ENCODE data around the gene TMEM108.

Gene TMEM108

DNA sequence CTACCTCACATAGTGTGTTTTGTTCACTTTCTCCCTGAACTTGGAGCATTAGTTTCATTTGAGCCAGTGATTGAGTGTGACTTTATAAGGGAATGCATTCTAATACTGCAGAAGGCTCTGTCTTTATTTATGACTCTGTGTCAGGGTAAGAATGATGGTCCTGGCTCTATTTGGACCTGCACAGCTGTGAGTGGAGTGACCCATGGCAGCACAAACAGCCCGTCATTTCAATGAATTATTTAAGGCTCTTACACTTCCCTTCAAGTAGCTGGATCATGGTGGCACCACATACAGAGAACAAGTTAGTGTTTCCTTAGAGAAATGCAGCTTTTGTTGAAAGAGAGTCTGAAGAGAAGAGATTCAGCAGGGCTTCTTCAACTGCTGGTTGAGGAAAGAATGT, 16.4 kb downstream of the TMEM108 start:
- 75 to 100% methylated on average over 1 of the region's 1 CpG for WGBS, 2 experiments (ENCODE audit: insufficient coverage in 2 of 2)
- H3K4me3 ChIP-seq (ENCODE audit: extremely low read depth, insufficient read depth, low read length, poor library complexity, severe bottlenecking): no peak overlapping the region
- no peak overlapping the region for H3K27ac ChIP-seq (ENCODE audit: low read depth, low read length, severe bottlenecking)
- H3K9me3 ChIP-seq (ENCODE audit: control insufficient read depth, low read length): no peaks in the 10 kb centered on the region
- H3K4me1 ChIP-seq (ENCODE audit: control insufficient read depth, insufficient read depth, low read length, poor library complexity, severe bottlenecking): no peaks in the 10 kb centered on the region
- no peaks in the 10 kb centered on the region for H3K36me3 ChIP-seq (ENCODE audit: control insufficient read depth, insufficient read depth, low read length)

- H3K4me1 ChIP-seq (ENCODE audit: control insufficient read depth, insufficient read depth, low read length, poor library complexity, severe bottlenecking): no peaks in the 10 kb centered on the region
- no peaks in the 10 kb centered on the region for H3K36me3 ChIP-seq (ENCODE audit: control insufficient read depth, insufficient read depth, low read length)
- no peaks in the 10 kb centered on the region for H3K9me3 ChIP-seq (ENCODE audit: control insufficient read depth, low read length)
- no peak overlapping the region for H3K27ac ChIP-seq (ENCODE audit: low read depth, low read length, severe bottlenecking)
- WGBS, 2 experiments (ENCODE audit: insufficient coverage in 2 of 2): no CpG with 5 or more reads among the region's 1 CpG
- H3K4me3 ChIP-seq (ENCODE audit: extremely low read depth, insufficient read depth, low read length, poor library complexity, severe bottlenecking): no peak overlapping the region
Measured at GRCh38 chr3:133055339-133055738, 17.1 kb downstream of the TMEM108 start.

DNA sequence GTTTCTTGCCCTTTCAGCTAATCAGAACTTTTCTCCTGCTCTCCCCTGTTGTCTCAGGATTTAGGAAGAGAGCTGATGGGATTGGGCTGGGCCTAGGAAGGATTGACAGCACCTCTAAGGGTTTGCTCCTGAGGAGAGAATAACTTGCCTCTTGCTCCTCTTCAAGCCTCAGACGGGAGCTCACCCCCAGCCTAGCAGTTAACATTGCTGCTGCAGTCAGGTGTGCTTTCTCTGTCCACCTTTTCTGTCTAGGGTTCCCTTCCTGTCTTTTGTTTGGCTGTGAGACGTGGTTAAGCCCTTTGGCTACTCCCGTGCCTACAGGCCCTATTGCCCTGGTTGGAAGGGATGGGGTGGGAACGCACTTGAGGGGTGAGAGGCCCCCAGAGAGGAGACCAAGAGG, 20.1 kb downstream of the TMEM108 start:
- no peak overlapping the region for H3K4me3 ChIP-seq (ENCODE audit: extremely low read depth, insufficient read depth, low read length, poor library complexity, severe bottlenecking)
- H3K4me1 ChIP-seq (ENCODE audit: control insufficient read depth, insufficient read depth, low read length, poor library complexity, severe bottlenecking): no peaks in the 10 kb centered on the region
- no peaks in the 10 kb centered on the region for H3K9me3 ChIP-seq (ENCODE audit: control insufficient read depth, low read length)
- 76 to 100% methylated on average over 2 of the region's 4 CpGs for WGBS, 2 experiments (ENCODE audit: insufficient coverage in 2 of 2)
- no peaks in the 10 kb centered on the region for H3K36me3 ChIP-seq (ENCODE audit: control insufficient read depth, insufficient read depth, low read length)
- H3K27ac ChIP-seq (ENCODE audit: low read depth, low read length, severe bottlenecking): no peak overlapping the region

- Histone ChIP-seq H3K4me1 (ENCODE audit: control insufficient read depth, insufficient read depth, low read length, poor library complexity, severe bottlenecking) (no peaks in the 10 kb centered on the region), H3K27ac (ENCODE audit: low read depth, low read length, severe bottlenecking) (no peak overlapping the region), H3K36me3 (ENCODE audit: control insufficient read depth, insufficient read depth, low read length) (no peaks in the 10 kb centered on the region), H3K4me3 (ENCODE audit: extremely low read depth, insufficient read depth, low read length, poor library complexity, severe bottlenecking) (no peak overlapping the region), H3K9me3 (ENCODE audit: control insufficient read depth, low read length) (no peaks in the 10 kb centered on the region)
- WGBS, 2 experiments (ENCODE audit: insufficient coverage in 2 of 2): 72 to 95% methylated on average over 4 to 5 of the region's 6 CpGs
Measured at GRCh38 chr3:133058831-133059230, 20.6 kb downstream of the TMEM108 start.

DNA sequence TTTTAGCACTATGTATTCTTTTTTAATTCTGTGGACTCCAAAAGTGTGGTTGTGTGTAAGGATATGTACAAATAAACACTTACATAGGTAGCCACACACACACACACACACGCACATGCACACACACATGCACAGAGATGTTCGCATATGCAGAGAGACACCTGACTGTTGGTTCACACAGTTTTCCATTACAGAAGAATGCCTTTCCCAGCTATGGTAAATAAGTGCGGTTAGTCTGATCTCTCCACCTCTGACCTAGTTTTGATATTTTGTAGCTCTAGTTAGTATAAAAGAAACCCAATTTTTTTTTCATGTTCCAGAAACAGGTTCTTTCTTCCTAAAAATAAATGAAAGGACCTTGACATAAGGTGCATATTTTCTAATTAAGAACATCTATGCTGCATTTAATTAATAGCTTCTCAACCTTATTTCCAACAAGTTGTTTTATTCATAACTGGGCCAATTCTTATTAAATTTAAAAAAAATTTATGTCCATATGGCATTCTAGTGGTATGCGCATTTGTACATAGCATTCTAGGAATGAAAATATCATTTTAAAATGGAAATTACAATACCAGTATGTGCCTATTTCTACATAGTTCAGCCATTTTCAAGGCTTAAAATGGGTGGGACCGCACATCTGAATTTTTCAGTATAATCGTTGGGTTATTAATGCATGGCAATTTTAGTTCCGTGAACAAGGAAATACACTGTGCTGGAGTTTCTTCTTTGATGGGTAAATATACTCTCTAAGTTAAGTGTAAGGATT, 27.2 kb downstream of the TMEM108 start:
- H3K27ac ChIP-seq (ENCODE audit: low read depth, low read length, severe bottlenecking): no peak overlapping the region
- H3K36me3 ChIP-seq (ENCODE audit: control insufficient read depth, insufficient read depth, low read length): no peaks in the 10 kb centered on the region
- H3K9me3 ChIP-seq (ENCODE audit: control insufficient read depth, low read length): no peaks in the 10 kb centered on the region
- 87 to 100% methylated on average over 2 to 3 of the region's 7 CpGs for WGBS, 2 experiments (ENCODE audit: insufficient coverage in 2 of 2)
- no peak overlapping the region for H3K4me3 ChIP-seq (ENCODE audit: extremely low read depth, insufficient read depth, low read length, poor library complexity, severe bottlenecking)
- H3K4me1 ChIP-seq (ENCODE audit: control insufficient read depth, insufficient read depth, low read length, poor library complexity, severe bottlenecking): no peaks in the 10 kb centered on the region

- H3K36me3 ChIP-seq (ENCODE audit: control insufficient read depth, insufficient read depth, low read length): no peaks in the 10 kb centered on the region
- no CpG with 5 or more reads among the region's 2 CpGs for WGBS, 2 experiments (ENCODE audit: insufficient coverage in 2 of 2)
- no peaks in the 10 kb centered on the region for H3K4me1 ChIP-seq (ENCODE audit: control insufficient read depth, insufficient read depth, low read length, poor library complexity, severe bottlenecking)
- no peak overlapping the region for H3K27ac ChIP-seq (ENCODE audit: low read depth, low read length, severe bottlenecking)
- no peaks in the 10 kb centered on the region for H3K9me3 ChIP-seq (ENCODE audit: control insufficient read depth, low read length)
- no peak overlapping the region for H3K4me3 ChIP-seq (ENCODE audit: extremely low read depth, insufficient read depth, low read length, poor library complexity, severe bottlenecking)
Measured at GRCh38 chr3:133066026-133066425, 27.8 kb downstream of the TMEM108 start.

DNA sequence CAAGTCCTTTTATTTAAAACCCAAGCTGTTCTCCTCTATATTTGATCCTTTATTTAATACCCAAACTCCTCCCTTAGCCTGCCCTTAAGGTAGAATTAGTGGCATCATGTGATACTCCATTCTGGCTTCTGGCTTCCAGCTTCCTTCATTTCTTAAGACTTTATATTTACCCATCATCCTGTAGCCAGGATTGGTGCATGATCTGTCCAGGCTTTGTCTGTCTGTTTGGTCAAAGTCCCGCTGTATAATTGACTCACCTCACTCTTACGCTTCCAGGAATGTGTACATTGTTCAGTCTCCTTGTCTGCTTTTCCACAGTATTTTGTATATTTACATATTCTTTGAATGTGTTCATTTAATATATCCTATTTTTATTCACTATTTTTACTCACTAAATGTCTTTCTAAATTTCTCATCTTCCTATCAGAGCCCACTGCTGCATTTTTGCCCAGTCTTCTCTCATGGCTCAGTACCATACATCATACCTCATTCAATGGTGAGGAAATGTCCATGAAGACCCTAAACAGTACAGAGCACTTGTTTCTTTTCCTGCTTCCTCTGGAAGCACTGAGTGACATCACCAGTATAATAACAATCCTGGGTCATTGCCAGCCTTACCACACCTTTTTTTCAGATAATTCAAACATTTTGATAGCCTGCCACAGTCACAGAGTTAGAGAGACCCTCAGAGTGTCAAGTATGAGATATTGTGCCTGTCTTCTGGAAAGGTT, 31.5 kb downstream of the TMEM108 start:
- H3K36me3 ChIP-seq (ENCODE audit: control insufficient read depth, insufficient read depth, low read length): no peaks in the 10 kb centered on the region
- WGBS, 2 experiments (ENCODE audit: insufficient coverage in 2 of 2): no CpG with 5 or more reads among the region's 2 CpGs
- H3K4me1 ChIP-seq (ENCODE audit: control insufficient read depth, insufficient read depth, low read length, poor library complexity, severe bottlenecking): no peaks in the 10 kb centered on the region
- H3K27ac ChIP-seq (ENCODE audit: low read depth, low read length, severe bottlenecking): no peak overlapping the region
- H3K9me3 ChIP-seq (ENCODE audit: control insufficient read depth, low read length): no peaks in the 10 kb centered on the region
- no peak overlapping the region for H3K4me3 ChIP-seq (ENCODE audit: extremely low read depth, insufficient read depth, low read length, poor library complexity, severe bottlenecking)

GRCh38 chr3:133074977-133075376, 36.8 kb downstream of the TMEM108 start:
- H3K27ac ChIP-seq (ENCODE audit: low read depth, low read length, severe bottlenecking): no peak overlapping the region
- 92 to 93% methylated on average over 2 to 3 of the region's 4 CpGs for WGBS, 2 experiments (ENCODE audit: insufficient coverage in 2 of 2)

GRCh38 chr3:133077688-133078087, 39.5 kb downstream of the TMEM108 start:
- no peak overlapping the region for H3K27ac ChIP-seq (ENCODE audit: low read depth, low read length, severe bottlenecking)
- H3K4me1 ChIP-seq (ENCODE audit: control insufficient read depth, insufficient read depth, low read length, poor library complexity, severe bottlenecking): no peaks in the 10 kb centered on the region
- WGBS, 2 experiments (ENCODE audit: insufficient coverage in 2 of 2): 67 to 86% methylated on average over 1 to 2 of the region's 3 CpGs
- H3K36me3 ChIP-seq (ENCODE audit: control insufficient read depth, insufficient read depth, low read length): no peaks in the 10 kb centered on the region
- H3K9me3 ChIP-seq (ENCODE audit: control insufficient read depth, low read length): no peaks in the 10 kb centered on the region
- H3K4me3 ChIP-seq (ENCODE audit: extremely low read depth, insufficient read depth, low read length, poor library complexity, severe bottlenecking): no peak overlapping the region

More at GRCh38 chr3:133074977-133075376, 36.8 kb downstream of the TMEM108 start:
- no peak overlapping the region for H3K4me3 ChIP-seq (ENCODE audit: extremely low read depth, insufficient read depth, low read length, poor library complexity, severe bottlenecking)
- no peaks in the 10 kb centered on the region for H3K36me3 ChIP-seq (ENCODE audit: control insufficient read depth, insufficient read depth, low read length)
- H3K9me3 ChIP-seq (ENCODE audit: control insufficient read depth, low read length): no peaks in the 10 kb centered on the region
- H3K4me1 ChIP-seq (ENCODE audit: control insufficient read depth, insufficient read depth, low read length, poor library complexity, severe bottlenecking): no peaks in the 10 kb centered on the region

- Histone ChIP-seq H3K4me1 (ENCODE audit: control insufficient read depth, insufficient read depth, low read length, poor library complexity, severe bottlenecking) (no peaks in the 10 kb centered on the region), H3K4me3 (ENCODE audit: extremely low read depth, insufficient read depth, low read length, poor library complexity, severe bottlenecking) (no peak overlapping the region), H3K36me3 (ENCODE audit: control insufficient read depth, insufficient read depth, low read length) (no peaks in the 10 kb centered on the region), H3K9me3 (ENCODE audit: control insufficient read depth, low read length) (no peaks in the 10 kb centered on the region), H3K27ac (ENCODE audit: low read depth, low read length, severe bottlenecking) (no peak overlapping the region)
- 69 to 70% methylated on average over 3 of the region's 3 CpGs for WGBS, 2 experiments (ENCODE audit: insufficient coverage in 2 of 2)
Measured at GRCh38 chr3:133079621-133080020, 41.4 kb downstream of the TMEM108 start.

- Histone ChIP-seq H3K9me3 (ENCODE audit: control insufficient read depth, low read length) (no peaks in the 10 kb centered on the region), H3K36me3 (ENCODE audit: control insufficient read depth, insufficient read depth, low read length) (no peaks in the 10 kb centered on the region), H3K4me1 (ENCODE audit: control insufficient read depth, insufficient read depth, low read length, poor library complexity, severe bottlenecking) (no peaks in the 10 kb centered on the region), H3K4me3 (ENCODE audit: extremely low read depth, insufficient read depth, low read length, poor library complexity, severe bottlenecking) (no peak overlapping the region), H3K27ac (ENCODE audit: low read depth, low read length, severe bottlenecking) (no peak overlapping the region)
- 89% methylated on average over 3 to 6 of the region's 7 CpGs for whole genome bisulfite sequencing, 2 experiments (ENCODE audit: insufficient coverage in 2 of 2)
Measured at GRCh38 chr3:133081016-133081415, 42.8 kb downstream of the TMEM108 start.
